Esophagus squamous epithelium (tissue), 5 donors: ENCODE results near the gene C1QTNF9B. TPM values are rescaled to one million over a fixed set of nuclear protein-coding genes. Genes with fewer than 3 reads are reported as not detected.
A peak's percentile ranks its signal among the peaks of the same experiment; 100 is the strongest.

ENCODE experiments used
- DNase-seq: peaks from one replicate; lab custom pipeline; 2025; lab: John Stamatoyannopoulos, UW
- H3K27ac ChIP-seq, 4 donors: fragments of 200-600 bp; sonication (generic); one replicate each; pipeline ENCODE4 v1.5.1; 2016 to 2019; ENCODE audit warnings: mild to moderate bottlenecking in 1 of 4
- H3K27me3 ChIP-seq, 4 donors: fragments of 200-600 bp; sonication (generic); 1 replicate in 3 of 4; 2 replicates in 1 of 4; pipeline versions ENCODE4 v1.5.1 to v1.6.0; 2017 to 2021; ENCODE audit warnings: antibody characterized with exemption in 1 of 4
- H3K36me3 ChIP-seq, 3 donors: fragments of 200-600 bp; sonication (generic); one replicate each; pipeline ENCODE4 v1.5.1; 2016 to 2019
- H3K4me1 ChIP-seq, 3 donors: fragments of 200-600 bp; sonication (generic); one replicate each; pipeline ENCODE4 v1.5.1; 2017 to 2019
- H3K4me3 ChIP-seq, 4 donors: fragments of 200-600 bp; sonication (generic); 1 replicate in 3 of 4; 2 replicates in 1 of 4; pipeline ENCODE4 v1.5.1; 2016 to 2019; ENCODE audit warnings: mild to moderate bottlenecking in 2 of 4, moderate library complexity in 1 of 4
- H3K9me3 ChIP-seq, 3 donors: fragments of 200-600 bp; sonication (generic); one replicate each; pipeline ENCODE4 v1.5.1; 2016 to 2019
- CTCF ChIP-seq, 6 experiments: fragments of 450-650 bp in 4 of 6; fragments of 200-600 bp in 2 of 6; sonication (generic) in 2 of 6; IDR thresholded peaks; one replicate each; pipeline ENCODE4 v1.5.1; 2016 to 2019; ENCODE audit warnings: antibody characterized with exemption in 6 of 6, mild to moderate bottlenecking in 4 of 6, moderate library complexity in 4 of 6
- POLR2A ChIP-seq, 4 donors: fragments of 450-650 bp; IDR thresholded peaks; one replicate each; pipeline ENCODE4 v1.6.1; 2017; ENCODE audit warnings: antibody characterized with exemption in 4 of 4, mild to moderate bottlenecking in 4 of 4, moderate library complexity in 3 of 4
- WGBS, 2 donors: methylation state at CpG; one replicate each; pipeline ENCODE4 v1.1.5; 2018; 5-methylcytosine and 5-hydroxymethylcytosine counted together
- intact Hi-C: fragments of 100-400 bp; cut with DNase I; formaldehyde crosslinking; loops from one replicate; pipeline ENCODE4 v1.15.0; 2022
- total RNA-seq, 4 donors: library from RNA; depleted of rRNA; stranded (reverse); fragments of >200 nt; gene quantifications; one replicate each; pipeline ENCODE4 v1.1.0, GENCODE V29; 2016
- donor health status: DM: yes; HTN: yes; CAD: no.

The C1QTNF9B gene
- total RNA-seq, 4 donors from 2014 or later, result not detected

- DNase-seq, result no peak
- TF ChIP-seq POLR2A (IDR thresholded peaks at IDR 0.05), result no peak
- H3K27me3 ChIP-seq, result peaks cover 0 to 5% (median 0%) of the 10 kb centered on the region in 4 donors
- intact Hi-C loops, result no loop called here
- no peaks in the 10 kb centered on the region for H3K36me3 ChIP-seq
- no peaks in the 10 kb centered on the region for H3K4me1 ChIP-seq
- H3K27ac ChIP-seq, result no peak overlapping the region
- 78 to 85% methylated on average over 2 of the region's 2 CpGs for WGBS, 2 donors
- H3K4me3 ChIP-seq, result no peak overlapping the region
- H3K9me3 ChIP-seq, result no peaks in the 10 kb centered on the region
Measured at GRCh38 chr13:23934520-23934919, 37.2 kb upstream of the C1QTNF9B start.

- no peaks in the 10 kb centered on the region for H3K36me3 ChIP-seq
Measured at GRCh38 chr13:23928985-23929384, 31.7 kb upstream of the C1QTNF9B start.

GRCh38 chr13:23923031-23923430 is 25.7 kb upstream of the C1QTNF9B start:
- no peak for DNase-seq
- intact Hi-C loops, result loop anchor here (10.0 kb wide), 1 partner anchor 302 kb away; no protein-coding TSS in a partner anchor
- 33 to 44% methylated on average over 1 of the region's 1 CpG for WGBS, 2 donors
- TF ChIP-seq POLR2A (IDR thresholded peaks at IDR 0.05) (no peak), CTCF (IDR thresholded peaks at IDR 0.05) (no peak)
- no peaks in the 10 kb centered on the region for H3K27me3 ChIP-seq
- no peaks in the 10 kb centered on the region for H3K36me3 ChIP-seq
- H3K27ac ChIP-seq, result no peak overlapping the region
- H3K4me3 ChIP-seq, result no peak overlapping the region
- no peaks in the 10 kb centered on the region for H3K9me3 ChIP-seq
- H3K4me1 ChIP-seq, result no peaks in the 10 kb centered on the region

More at GRCh38 chr13:23928985-23929384, 31.7 kb upstream of the C1QTNF9B start:
- no peak for DNase-seq
- Histone ChIP-seq H3K27ac (no peak overlapping the region), H3K4me3 (no peak overlapping the region), H3K4me1 (no peaks in the 10 kb centered on the region), H3K27me3 (no peaks in the 10 kb centered on the region), H3K9me3 (no peaks in the 10 kb centered on the region)
- WGBS, 2 donors, result 86 to 100% methylated on average over 2 of the region's 2 CpGs
- TF ChIP-seq POLR2A (IDR thresholded peaks at IDR 0.05), result no peak
- TF ChIP-seq CTCF (IDR thresholded peaks at IDR 0.05), result no peak
- intact Hi-C loops, result loop anchor here (10.0 kb wide), 1 partner anchor 296 kb away; no protein-coding TSS in a partner anchor

- H3K36me3 ChIP-seq, result no peaks in the 10 kb centered on the region
- WGBS, 2 donors, result 53 to 69% methylated on average over 5 of the region's 5 CpGs
- H3K4me1 ChIP-seq, result no peaks in the 10 kb centered on the region
- no peak overlapping the region for H3K4me3 ChIP-seq
- TF ChIP-seq POLR2A (IDR thresholded peaks at IDR 0.05) (no peak), CTCF (IDR thresholded peaks at IDR 0.05) (no peak)
- no peaks in the 10 kb centered on the region for H3K9me3 ChIP-seq
- intact Hi-C loops, result loop anchor here (10.0 kb wide), 1 partner anchor 303 kb away; no protein-coding TSS in a partner anchor
- H3K27me3 ChIP-seq, result peaks cover 0 to 3% (median 0%) of the 10 kb centered on the region in 4 donors
- no peak overlapping the region for H3K27ac ChIP-seq
- no peak for DNase-seq
Measured at GRCh38 chr13:23922005-23922932, 25.0 kb upstream of the C1QTNF9B start.

- no peak overlapping the region for H3K27ac ChIP-seq
- no peaks in the 10 kb centered on the region for H3K9me3 ChIP-seq
- H3K27me3 ChIP-seq, result peaks cover 0 to 5% (median 0%) of the 10 kb centered on the region in 4 donors
- TF ChIP-seq POLR2A (IDR thresholded peaks at IDR 0.05) (no peak), CTCF (IDR thresholded peaks at IDR 0.05) (peak; percentile 46 to 80 (median 58))
- H3K4me3 ChIP-seq, result no peak overlapping the region
- no peaks in the 10 kb centered on the region for H3K36me3 ChIP-seq
- 4 to 19% methylated on average over 2 of the region's 2 CpGs for WGBS, 2 donors
- intact Hi-C loops, result loop anchor here (10.0 kb wide), 1 partner anchor 303 kb away; no protein-coding TSS in a partner anchor
- H3K4me1 ChIP-seq, result no peaks in the 10 kb centered on the region
- no peak for DNase-seq
Measured at GRCh38 chr13:23921451-23921888, 24.2 kb upstream of the C1QTNF9B start.
